ENCODE measurements around the gene CRHR1.

DNA sequence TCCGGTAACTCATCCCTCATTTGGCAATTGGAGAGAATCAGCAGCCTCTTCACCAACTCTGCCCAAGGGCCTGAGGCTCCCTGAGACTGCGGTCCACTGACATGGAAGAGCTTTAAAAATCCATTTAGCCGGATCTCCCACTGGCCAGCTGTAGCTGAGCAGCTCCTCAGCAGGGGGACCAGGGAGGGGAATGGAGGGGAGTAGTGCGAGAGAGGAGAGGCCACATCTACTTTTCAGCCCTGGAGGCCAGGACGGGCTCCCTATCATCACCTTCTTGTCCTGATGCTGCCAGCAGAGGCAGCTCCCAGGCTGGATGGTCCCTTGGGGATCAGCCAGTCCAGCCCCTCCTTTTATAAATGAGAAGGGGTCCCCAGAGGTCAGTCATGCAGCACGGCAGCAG lies 35.5 kb downstream of the CRHR1 start:
- no peak for TF ChIP-seq EZH2 (IDR thresholded peaks at IDR 0.05; ENCODE audit: low read length)
- TF ChIP-seq, protein P1, sequence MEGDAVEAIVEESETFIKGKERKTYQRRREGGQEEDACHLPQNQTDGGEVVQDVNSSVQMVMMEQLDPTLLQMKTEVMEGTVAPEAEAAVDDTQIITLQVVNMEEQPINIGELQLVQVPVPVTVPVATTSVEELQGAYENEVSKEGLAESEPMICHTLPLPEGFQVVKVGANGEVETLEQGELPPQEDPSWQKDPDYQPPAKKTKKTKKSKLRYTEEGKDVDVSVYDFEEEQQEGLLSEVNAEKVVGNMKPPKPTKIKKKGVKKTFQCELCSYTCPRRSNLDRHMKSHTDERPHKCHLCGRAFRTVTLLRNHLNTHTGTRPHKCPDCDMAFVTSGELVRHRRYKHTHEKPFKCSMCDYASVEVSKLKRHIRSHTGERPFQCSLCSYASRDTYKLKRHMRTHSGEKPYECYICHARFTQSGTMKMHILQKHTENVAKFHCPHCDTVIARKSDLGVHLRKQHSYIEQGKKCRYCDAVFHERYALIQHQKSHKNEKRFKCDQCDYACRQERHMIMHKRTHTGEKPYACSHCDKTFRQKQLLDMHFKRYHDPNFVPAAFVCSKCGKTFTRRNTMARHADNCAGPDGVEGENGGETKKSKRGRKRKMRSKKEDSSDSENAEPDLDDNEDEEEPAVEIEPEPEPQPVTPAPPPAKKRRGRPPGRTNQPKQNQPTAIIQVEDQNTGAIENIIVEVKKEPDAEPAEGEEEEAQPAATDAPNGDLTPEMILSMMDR (optimal IDR thresholded peaks at IDR 0.05 in 1 of 3, IDR thresholded peaks at IDR 0.05 in 1 of 3, conservative IDR thresholded peaks at IDR 0.05 in 1 of 3; ENCODE audit: extremely low read depth in 1 of 3, insufficient read depth in 2 of 3, low read length in 3 of 3), result no peak

All from keratinocyte (primary cell).